Activated B cell treated with CpG ODN at 0.5 μM for 24 hours (primary cell): ENCODE measurements around the gene KYAT1. TPM values are rescaled to one million over a fixed set of nuclear protein-coding genes. Genes with fewer than 3 reads are reported as not detected.

Source experiments
- ATAC-seq: fragments of 200-7000 bp; cut with Tn5 transposase; one replicate; pipeline ENCODE4 v1.10.0; 2021; ENCODE audit warnings: low read depth, mild to moderate bottlenecking, moderate library complexity
- CTCF ChIA-PET: fragments of 350-600 bp; sonication (Branson Sonifier 250); formaldehyde crosslinking; loops from one replicate; lab custom pipeline; 2021; ENCODE audit warnings: antibody characterized with exemption; lab: Charles Lee
- POLR2A ChIA-PET: fragments of 350-600 bp; sonication (Branson Sonifier 250); formaldehyde crosslinking; loops from one replicate; lab custom pipeline; 2021; ENCODE audit warnings: antibody characterized with exemption; lab: Charles Lee
- DNase-seq: peaks from one replicate; pipeline ENCODE4 v3.0.0; 2022
- H3K27ac Mint-ChIP-seq: one replicate; pipeline ENCODE4 v1.8.0; 2020; ENCODE audit warnings: mixed read lengths
- H3K27me3 Mint-ChIP-seq: one replicate; pipeline ENCODE4 v1.8.0; 2021; ENCODE audit warnings: mixed read lengths
- H3K36me3 Mint-ChIP-seq: one replicate; pipeline ENCODE4 v1.8.0; 2021; ENCODE audit warnings: low read depth, mixed read lengths
- H3K4me1 Mint-ChIP-seq: one replicate; pipeline ENCODE4 v1.8.0; 2021; ENCODE audit warnings: mixed read lengths
- H3K4me3 Mint-ChIP-seq: one replicate; pipeline ENCODE4 v1.8.0; 2020; ENCODE audit warnings: mild to moderate bottlenecking, mixed read lengths
- H3K9me3 Mint-ChIP-seq: one replicate; pipeline ENCODE4 v1.8.0; 2020; ENCODE audit warnings: mixed read lengths
- intact Hi-C: fragments of 100-400 bp; cut with micrococcal nuclease; formaldehyde crosslinking; loops from one replicate; pipeline ENCODE4 v1.15.1; 2024
- total RNA-seq: library from RNA; stranded (reverse); gene quantifications from 2 replicates; pipeline ENCODE4 v1.2.3, GENCODE V29; 2022
- TF ChIP-seq, protein P1 (sequence below): fragments of 200-600 bp; IDR thresholded peaks from one replicate; pipeline ENCODE4 v1.8.0; 2022; ENCODE audit warnings: antibody characterized with exemption, mild to moderate bottlenecking

KYAT1 gene
- total RNA-seq, result 2.0 and 4.3 TPM in 2 replicates

DNA sequence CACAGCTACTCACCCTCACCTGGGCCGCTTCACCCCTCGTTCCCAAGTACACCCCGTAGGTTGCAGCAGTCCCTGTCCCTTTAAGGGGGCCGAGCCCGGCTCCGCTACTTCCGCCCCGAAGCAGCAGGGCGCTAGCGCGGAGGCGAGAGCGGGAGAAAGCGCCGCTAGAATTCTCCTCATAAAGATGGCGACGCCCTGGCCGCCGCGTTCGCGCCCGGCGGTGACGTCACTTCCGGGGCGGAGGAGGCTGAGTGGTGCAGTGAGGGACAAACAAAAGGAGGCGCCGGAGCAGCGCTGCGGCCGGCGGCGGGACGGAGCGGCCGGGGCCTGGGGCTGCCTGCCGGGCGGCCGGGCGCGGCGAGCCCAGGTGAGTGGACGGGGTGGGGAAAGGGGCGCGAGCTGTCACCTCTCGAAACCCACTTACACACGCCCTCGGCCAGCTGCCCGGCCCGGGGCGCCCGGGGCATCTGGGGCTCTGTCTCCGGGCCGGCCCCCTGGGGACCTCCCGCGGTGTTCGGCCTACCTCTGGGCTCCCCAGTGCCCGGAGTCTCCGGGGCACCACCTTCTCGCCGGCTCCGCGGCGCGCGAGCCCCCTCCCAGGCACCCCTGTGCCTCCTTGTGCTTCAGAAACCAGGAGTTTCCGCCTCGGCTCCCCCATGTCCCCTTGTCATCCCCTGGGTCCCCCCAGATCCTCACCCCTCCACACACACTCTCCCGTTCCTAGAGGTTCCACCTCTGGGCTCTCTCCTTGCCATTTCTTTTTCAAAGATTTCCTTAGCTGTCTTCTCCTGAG lies at the start of gene KYAT1, which contains the start of gene LRRC8A:
KYAT1 (minus strand) TSS at position 67 of the 793 bp plus-strand sequence. CDS start 36,545 bp downstream, outside the sequence.
LRRC8A (plus strand) TSS at position 250 of the 793 bp plus-strand sequence. CDS start 25,032 bp downstream, outside the sequence.
- no peaks in the 10 kb centered on the region for H3K9me3 Mint-ChIP-seq
- TF ChIP-seq, protein P1, sequence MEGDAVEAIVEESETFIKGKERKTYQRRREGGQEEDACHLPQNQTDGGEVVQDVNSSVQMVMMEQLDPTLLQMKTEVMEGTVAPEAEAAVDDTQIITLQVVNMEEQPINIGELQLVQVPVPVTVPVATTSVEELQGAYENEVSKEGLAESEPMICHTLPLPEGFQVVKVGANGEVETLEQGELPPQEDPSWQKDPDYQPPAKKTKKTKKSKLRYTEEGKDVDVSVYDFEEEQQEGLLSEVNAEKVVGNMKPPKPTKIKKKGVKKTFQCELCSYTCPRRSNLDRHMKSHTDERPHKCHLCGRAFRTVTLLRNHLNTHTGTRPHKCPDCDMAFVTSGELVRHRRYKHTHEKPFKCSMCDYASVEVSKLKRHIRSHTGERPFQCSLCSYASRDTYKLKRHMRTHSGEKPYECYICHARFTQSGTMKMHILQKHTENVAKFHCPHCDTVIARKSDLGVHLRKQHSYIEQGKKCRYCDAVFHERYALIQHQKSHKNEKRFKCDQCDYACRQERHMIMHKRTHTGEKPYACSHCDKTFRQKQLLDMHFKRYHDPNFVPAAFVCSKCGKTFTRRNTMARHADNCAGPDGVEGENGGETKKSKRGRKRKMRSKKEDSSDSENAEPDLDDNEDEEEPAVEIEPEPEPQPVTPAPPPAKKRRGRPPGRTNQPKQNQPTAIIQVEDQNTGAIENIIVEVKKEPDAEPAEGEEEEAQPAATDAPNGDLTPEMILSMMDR, result no peak
- peak; percentile 98 for DNase-seq
- H3K27ac Mint-ChIP-seq, result peak within 1 kb of the TSS; percentile 84
- ChIA-PET POLR2A (interaction anchor here (0.5 to 2.0 kb wide), 11 partner anchors 11 to 604 kb away, joined by 3 to 7 read pairs (median 4); partner anchors contain the start of genes ENDOG, SPOUT1 and ZDHHC12), CTCF (interaction anchor here (1.5 kb wide), 1 partner anchor 47 kb away, joined by 5 read pairs; no protein-coding TSS in a partner anchor)
- H3K36me3 Mint-ChIP-seq, result peaks cover 18% of the 10 kb centered on the region
- no peaks in the 10 kb centered on the region for H3K27me3 Mint-ChIP-seq
- peak within 1 kb of the TSS; percentile 94 for H3K4me3 Mint-ChIP-seq
- peaks cover 34% of the 10 kb centered on the region for H3K4me1 Mint-ChIP-seq
- intact Hi-C loops, result loop anchor here (1.0 to 5.0 kb wide), 14 partner anchors 19 to 1430 kb away; partner anchors contain the start of genes DOLK, DYNC2I2, ENDOG and GLE1
- ATAC-seq, result peak; percentile 90

DNA sequence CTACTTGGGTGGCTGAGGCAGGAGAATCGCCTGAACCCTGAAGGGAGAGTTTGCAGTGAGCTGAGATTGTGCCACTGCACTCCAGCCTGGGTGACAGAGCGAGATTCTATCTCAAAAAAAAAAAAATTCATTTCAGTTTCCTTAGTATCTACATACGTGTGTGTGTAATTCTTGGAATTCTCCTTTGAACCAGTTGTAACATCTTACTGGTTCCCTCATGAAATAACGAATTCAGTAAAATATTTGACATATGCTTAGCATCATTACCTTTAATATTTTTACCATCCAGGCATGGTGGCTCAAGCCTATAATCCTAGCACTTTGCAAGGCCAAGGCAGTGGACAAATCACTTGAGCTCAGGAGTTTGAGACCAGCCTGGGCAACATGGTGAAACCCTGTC lies 47.8 kb upstream of the KYAT1 start:
- TF ChIP-seq, protein P1, result no peak
- Mint-ChIP-seq H3K27ac (no peak overlapping the region), H3K36me3 (no peaks in the 10 kb centered on the region), H3K4me1 (peaks cover 5% of the 10 kb centered on the region), H3K27me3 (no peaks in the 10 kb centered on the region), H3K9me3 (no peaks in the 10 kb centered on the region), H3K4me3 (no peak overlapping the region)
- CTCF ChIA-PET, result interaction anchor here (0.5 to 4.8 kb wide), 8 partner anchors 48 to 281 kb away, joined by 3 to 69 read pairs (median 6); partner anchors contain the start of genes KYAT1, LRRC8A and SPOUT1
- intact Hi-C loops, result loop anchor here (2.0 to 5.0 kb wide), 3 partner anchors 47 to 632 kb away; partner anchors contain the start of genes KYAT1 and LRRC8A
- ATAC-seq (no peak), DNase-seq (no peak)
- POLR2A ChIA-PET, result interaction anchor here (0.5 kb wide), 1 partner anchor 1650 kb away, joined by 3 read pairs; the partner anchor contains the start of gene FUBP3

DNA sequence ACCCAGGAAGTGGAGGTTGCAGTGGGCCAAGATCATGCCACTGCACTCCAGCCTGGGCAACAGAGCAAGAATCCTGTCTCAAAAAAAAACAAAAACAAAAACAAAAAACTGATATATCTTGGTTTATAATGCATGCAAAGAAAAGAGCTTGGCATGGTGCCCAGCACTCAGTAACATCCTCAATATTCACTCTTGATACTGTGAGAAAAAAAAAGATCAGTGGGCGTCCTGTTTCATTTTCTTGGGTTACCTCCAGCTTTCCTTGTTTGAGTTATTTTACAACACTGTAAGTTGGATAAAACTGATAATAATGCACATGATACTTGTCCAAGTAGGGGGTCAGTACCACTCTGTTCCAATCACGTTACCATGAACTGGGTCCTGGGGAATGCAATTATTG lies 46.9 kb upstream of the KYAT1 start:
- peaks cover 5% of the 10 kb centered on the region for H3K4me1 Mint-ChIP-seq
- POLR2A ChIA-PET, result interaction anchor here (0.5 kb wide), 1 partner anchor 246 kb away, joined by 3 read pairs; no protein-coding TSS in a partner anchor
- ATAC-seq (no peak), DNase-seq (no peak)
- H3K36me3 Mint-ChIP-seq, result no peaks in the 10 kb centered on the region
- no peak overlapping the region for H3K27ac Mint-ChIP-seq
- no peaks in the 10 kb centered on the region for H3K27me3 Mint-ChIP-seq
- no peaks in the 10 kb centered on the region for H3K9me3 Mint-ChIP-seq
- CTCF ChIA-PET, result interaction anchor here (0.6 to 4.8 kb wide), 22 partner anchors 9 to 294 kb away, joined by 3 to 69 read pairs (median 4); partner anchors contain the start of genes ENDOG, KYAT1, LRRC8A and PKN3
- intact Hi-C loops, result loop anchor here (1.0 to 5.0 kb wide), 4 partner anchors 46 to 631 kb away; partner anchors contain the start of genes KYAT1 and LRRC8A
- TF ChIP-seq, protein P1, result no peak
- no peak overlapping the region for H3K4me3 Mint-ChIP-seq

DNA sequence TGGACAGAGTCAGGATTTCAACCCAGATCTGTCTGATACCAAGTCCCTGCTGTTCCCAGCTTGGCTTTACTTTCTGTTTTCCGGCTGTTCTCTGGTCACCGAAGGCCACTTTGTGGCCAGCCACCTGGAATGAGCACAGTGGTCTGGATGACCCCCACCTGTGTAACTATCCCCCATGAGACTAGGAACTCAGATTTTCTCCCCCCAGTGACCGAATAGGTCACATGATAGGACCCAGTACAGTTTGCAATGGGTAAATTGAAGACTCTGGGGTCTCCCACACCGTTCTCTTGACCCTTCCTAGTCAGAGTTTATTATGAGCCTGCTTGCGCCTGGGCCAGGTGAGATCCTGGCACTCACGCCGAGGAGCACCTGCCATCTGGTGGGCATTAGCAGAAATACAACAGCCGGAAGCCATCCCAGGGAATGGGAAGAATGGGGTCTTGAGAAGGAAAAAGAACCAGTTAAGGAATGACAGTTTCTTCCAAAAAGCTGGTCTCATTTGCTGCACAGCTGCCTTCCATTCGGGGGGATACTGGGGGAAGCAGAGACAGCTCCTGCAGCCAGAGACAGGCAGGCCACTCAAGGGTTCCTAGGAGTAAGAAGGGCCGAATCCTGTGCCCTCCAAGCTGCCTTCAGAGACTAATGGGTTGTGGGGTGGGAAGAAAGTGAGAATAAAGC lies 46.1 kb upstream of the KYAT1 start:
- Mint-ChIP-seq H3K4me3 (no peak overlapping the region), H3K27ac (no peak overlapping the region), H3K4me1 (peaks cover 5% of the 10 kb centered on the region), H3K27me3 (no peaks in the 10 kb centered on the region), H3K9me3 (no peaks in the 10 kb centered on the region), H3K36me3 (no peaks in the 10 kb centered on the region)
- ChIA-PET CTCF (interaction anchor here (0.7 to 4.8 kb wide), 19 partner anchors 8 to 294 kb away, joined by 3 to 69 read pairs (median 5); partner anchors contain the start of genes ENDOG, KYAT1, LRRC8A and PKN3), POLR2A (interaction anchor here (0.5 to 0.8 kb wide), 5 partner anchors 12 to 397 kb away, joined by 3 to 4 read pairs (median 3); no protein-coding TSS in a partner anchor)
- intact Hi-C loops, result loop anchor here (1.0 to 5.0 kb wide), 4 partner anchors 46 to 631 kb away; partner anchors contain the start of genes KYAT1 and LRRC8A
- DNase-seq (peak; percentile 30), ATAC-seq (peak; percentile 86)
- TF ChIP-seq, protein P1, result peak; percentile 90
